HG03442 (cell line): Measurements from ENCODE around the gene ACSL3.
A peak's percentile ranks its signal among the peaks of the same experiment; 100 is the strongest.

ENCODE experiments used
- ATAC-seq: cut with Tn5 transposase; IDR thresholded peaks from one replicate; pipeline ENCODE4 v1.9.1; 2021; ENCODE audit warnings: mild to moderate bottlenecking, moderate library complexity; ENCODE audit not compliant: unreplicated experiment

ACSL3 gene

DNA sequence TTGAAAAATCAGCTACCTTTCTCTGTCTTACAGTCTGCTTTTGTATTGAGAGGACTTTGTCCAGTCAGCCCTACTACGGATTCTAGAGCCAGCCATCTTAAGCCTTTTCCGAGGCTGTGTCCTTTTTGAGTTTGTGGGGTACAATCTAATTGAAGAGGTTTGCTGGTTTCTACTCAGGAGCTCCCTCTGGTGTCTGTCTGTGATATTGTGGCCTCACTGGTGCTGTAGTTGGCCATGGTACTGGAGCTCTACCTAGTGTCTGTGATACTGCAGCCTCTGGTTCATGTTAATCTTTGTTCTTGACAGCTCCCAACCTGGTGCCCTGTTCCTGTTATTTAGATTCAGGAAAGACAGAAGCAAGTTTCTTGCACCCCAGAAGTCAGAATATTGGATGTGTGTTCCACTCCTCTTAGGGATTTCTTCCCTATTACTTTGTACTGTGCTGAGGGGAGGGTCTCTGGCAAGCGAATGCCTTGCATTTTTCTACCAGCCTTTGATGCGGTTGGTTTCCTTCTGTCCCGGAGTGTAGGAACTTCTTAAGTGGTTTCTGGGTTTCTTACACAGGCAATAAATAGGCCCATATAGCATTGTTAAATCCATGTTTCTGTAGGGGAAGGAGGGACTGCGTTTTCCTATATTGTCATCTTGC is 78.5 kb downstream of the ACSL3 start:
- ATAC-seq, result peak; percentile 78

DNA sequence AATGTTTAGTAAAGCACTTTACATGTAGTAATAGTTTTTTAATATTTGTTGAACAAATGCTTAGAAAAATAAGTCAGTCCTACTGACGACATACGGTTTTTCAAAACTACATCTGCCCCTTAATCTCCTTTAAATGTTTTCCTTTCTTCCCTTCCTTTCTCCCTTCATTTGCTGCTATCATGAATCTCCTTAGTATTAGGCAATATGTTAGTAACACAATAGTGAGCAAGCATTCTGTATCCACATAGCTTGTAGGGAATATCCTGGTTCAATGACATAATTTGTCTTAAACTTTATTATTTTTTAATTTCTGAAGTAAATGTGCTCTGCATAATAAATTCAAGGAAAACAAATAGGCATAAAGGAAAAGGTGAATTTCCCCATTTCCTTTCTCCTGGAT is 79.1 kb downstream of the ACSL3 start:
- ATAC-seq, result no peak

DNA sequence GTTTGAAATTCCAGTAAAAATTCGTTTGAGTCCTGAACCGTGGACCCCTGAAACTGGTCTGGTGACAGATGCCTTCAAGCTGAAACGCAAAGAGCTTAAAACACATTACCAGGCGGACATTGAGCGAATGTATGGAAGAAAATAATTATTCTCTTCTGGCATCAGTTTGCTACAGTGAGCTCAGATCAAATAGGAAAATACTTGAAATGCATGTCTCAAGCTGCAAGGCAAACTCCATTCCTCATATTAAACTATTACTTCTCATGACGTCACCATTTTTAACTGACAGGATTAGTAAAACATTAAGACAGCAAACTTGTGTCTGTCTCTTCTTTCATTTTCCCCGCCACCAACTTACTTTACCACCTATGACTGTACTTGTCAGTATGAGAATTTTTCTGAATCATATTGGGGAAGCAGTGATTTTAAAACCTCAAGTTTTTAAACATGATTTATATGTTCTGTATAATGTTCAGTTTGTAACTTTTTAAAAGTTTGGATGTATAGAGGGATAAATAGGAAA is 80.7 kb downstream of the ACSL3 start:
- no peak for ATAC-seq

DNA sequence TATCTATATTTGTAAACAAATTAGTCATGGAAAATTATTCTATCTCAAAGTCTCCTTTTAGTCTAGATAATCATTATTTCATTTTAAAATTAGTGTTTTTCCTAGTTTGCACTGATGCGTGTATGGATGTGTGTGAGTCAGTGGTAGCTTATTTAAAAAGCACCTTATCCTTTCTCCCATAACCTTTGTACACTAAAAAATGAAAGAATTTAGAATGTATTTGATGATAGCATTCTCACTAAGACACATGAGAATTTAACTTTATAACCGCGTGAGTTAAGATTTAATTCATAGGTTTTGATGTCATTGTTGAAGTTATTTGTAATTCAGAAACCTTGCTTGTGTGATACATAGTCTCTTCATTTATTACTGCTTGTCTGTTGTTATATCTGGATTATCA is 81.7 kb downstream of the ACSL3 start:
- no peak for ATAC-seq

DNA sequence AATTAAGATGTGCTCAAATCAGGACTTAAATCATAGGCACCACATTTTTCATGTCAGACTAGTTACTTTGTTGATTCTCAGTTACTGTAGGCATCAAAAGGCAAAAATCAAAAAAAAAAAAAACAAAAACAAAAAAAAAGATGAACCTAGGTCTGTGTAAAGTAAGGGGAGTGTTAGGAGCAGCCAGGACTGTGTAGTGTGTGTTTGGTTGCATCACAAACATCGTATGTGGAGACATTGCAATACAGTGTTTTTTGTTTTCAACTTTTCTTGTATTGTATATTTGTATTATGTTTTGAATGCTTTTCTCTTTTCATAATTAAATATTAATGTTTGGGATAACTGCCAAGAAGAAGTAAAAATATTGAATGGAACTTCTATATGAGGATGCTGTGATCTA is 82.1 kb downstream of the ACSL3 start:
- no peak for ATAC-seq

DNA sequence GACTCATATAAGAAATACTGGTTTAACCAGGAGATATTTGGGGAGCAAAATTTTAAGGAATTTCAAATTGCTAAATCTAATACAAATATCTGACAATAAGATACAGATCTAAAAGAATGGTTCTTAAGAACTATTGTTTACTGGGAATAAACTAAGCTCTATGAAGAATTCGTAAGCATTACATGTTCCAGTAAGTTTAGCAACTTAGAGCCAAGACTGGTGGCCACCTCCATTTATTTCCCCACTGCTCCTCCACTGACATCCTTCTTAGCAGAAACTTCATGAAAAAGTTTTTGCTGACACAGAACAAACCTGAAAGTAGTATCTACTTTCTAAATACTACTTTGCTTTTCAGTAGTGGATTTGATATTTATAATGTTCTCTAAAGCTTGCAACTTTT is 83.0 kb downstream of the ACSL3 start:
- no peak for ATAC-seq

DNA sequence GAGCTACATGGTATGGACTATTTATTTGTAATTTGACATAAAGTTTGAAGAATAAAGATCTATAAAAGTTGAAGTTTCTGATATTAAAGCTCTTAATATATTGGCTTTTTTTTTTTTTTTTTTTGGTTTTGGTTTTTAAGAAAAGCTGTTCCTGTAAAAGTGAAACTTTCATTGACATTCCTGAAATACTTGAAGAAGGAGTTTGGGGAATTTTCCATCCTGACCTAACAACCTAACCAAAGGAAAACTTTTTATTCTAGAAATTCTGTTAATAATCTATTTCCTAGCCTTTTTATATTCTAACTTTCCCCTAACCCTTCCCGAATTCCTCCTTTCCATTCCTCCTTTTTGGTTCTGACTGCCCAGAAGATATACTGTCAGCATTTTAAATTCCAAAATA is 83.7 kb downstream of the ACSL3 start:
- no peak for ATAC-seq

DNA sequence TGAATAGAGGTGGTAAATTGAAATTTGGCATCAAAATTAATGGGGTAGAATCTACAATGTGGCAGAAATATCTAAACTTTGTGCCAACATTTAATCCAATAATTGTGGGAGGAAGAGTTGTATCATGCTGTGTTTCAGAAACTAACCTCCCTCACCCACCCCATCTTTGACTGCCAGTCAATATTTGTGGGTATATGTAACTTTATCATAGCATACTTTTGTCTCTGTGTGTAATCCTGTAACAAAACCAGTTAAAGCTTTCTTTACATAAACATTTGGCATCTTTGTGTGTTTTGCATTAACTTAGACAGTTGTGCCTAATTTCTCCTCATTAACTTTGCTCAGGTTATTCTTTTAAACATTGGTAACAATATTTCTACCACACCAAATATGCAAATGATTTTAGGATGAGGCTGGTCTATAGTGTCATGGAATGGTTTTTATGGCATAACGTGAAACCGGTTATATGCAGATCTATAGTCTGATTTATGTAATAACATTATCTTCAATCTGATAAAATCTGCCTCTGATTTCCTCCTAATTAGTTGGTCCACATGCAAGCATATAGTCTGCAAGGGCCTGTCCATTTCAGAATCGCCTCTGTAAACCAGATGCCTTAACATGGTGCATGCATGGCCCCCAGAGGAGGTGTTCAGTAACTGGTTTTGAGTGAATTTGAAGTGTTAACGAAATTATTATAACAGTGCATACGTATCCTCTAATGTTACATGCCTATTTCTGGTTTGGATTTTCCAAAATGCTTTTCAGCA is 84.3 kb downstream of the ACSL3 start:
- ATAC-seq, result no peak

DNA sequence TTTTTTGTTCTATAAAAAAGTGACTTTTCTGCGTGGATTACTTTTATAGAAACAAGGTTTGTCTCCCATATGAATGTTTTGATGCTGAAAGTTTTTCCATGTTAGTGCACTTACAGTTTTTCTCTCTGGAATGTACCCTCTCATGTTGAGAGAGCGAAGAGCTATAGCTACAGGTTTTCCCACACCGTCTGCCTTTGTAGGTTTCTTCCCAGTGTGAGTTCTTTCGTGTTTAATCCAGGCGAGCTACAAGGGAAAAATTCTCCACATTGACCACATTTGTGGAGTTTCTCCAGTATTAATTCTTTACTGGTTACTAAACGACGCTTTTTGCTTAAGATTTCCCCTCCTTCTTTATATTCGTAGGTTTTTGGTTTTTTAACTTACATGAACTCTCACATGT is 85.1 kb downstream of the ACSL3 start:
- ATAC-seq, result no peak

DNA sequence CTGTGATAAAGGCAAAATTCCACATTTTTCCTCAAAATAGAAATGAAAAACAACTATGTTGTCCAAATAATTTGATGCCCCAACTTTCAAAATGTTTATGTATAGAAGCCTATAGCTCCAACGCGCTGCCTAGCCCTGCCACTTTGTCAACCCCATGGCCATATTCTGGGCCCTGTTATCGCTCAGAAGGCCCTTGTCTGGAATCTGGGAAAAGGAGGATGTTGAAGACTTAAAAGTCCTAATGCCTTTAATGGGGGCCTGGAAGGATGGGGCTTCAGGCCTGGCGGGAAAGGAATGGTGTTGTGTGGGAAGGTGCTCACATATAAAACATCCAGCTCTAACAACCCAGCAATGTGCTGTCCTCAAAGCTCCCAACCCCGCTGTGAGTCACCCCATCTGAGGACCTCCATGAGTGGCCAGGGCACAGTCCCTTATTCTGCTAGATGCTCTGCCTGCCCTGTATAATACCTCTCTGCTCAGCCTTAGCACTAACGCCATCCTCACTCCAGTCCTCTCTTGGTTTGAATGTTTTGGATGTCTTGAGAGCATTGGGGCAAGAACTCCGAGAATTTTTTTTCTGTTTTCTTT is 86.0 kb downstream of the ACSL3 start:
- ATAC-seq, result no peak

DNA sequence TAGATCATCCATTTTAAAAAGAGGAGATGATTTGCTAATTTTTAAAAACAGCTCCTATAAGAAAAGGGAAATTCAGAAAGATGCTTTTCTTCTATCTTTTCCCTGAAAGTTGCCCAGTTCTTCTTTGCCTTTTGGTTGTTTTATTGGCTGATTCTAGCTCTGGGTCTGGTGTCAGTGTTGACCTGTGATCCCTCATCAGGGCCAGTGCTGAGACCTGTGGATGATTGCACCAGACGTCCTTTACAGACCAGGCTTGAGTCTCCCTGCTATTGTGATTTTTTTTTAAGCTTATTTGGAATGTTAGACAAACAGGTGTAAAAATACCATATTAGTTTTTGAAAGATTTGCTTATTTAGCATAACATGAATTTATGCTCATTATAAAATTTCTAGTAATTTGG is 88.2 kb downstream of the ACSL3 start:
- ATAC-seq, result no peak

DNA sequence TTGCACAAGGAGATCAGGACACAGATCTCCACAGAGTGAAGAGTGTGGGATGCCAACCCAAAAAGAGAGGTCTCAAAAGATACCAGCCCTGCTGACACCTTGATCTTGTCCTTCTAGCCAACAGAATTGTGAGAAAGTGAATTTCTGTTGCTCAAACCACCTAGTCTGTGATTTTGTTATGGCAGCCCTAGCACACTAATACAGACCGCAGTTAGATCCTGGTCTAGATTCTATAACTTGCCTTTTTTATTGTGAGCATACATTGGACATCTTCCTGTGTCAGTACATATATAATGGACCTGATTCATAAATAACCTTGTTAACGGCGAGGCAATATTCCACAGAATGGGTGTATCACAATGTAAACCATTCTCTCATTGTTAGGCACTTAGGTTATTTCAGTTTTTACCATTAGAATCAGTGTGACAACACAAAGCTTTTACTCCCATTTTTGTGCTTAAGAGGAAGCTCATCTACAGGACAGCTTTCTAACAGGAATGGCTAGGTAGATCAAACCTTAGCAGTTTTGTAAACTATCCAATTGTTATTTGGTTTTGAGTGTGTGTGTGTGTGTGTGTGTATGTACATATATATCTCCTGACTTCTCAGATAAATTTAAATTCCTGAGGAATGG is 89.0 kb downstream of the ACSL3 start:
- ATAC-seq, result no peak

DNA sequence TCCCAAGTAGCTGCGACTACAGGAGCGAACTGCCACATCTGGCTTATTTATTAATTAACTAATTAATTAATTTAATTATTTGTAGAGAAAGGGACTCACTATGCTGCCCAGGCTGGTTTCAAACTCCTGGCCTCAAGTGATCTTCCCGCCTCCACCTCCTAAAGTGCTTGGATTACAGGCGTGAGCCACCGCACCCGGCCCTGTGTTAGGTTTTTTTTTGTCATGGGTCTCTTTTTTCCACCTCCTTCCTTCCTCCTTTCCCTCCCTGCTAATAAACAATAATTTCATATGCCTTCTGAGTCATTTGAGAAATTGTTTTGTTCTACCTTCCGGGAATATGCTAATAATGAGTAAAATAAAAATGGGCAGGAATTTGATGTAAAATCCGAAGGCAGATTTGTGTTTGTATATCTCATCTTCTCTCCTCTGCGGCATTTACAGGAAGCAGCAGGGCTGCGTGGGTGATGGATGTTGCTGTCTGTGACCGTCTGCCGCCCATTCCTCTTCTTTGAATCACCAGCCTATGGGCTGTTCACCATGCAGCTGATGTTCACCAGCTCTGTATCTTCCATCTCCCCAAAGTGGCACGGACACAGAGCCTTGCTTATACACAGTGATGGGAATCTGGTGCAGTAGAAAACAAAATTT is 89.9 kb downstream of the ACSL3 start:
- no peak for ATAC-seq

DNA sequence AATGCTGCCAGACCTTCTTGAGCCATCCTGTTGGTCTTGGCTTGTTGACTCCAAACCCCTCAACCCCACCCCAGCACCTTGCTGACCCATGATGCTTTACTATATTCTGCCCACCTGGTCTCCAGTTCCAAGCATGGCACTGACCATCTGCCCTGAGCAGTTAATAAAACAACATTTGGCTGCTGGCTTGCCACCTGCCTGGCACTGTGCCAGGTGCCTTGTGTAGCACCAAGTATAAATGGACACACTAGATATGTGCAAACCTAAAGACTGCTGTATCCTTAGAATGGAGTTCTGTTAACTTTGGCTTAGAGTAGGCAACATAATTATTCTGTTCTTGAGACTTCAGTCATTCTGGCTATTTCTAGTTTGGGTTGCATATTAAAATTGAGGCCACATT is 91.4 kb downstream of the ACSL3 start:
- no peak for ATAC-seq

DNA sequence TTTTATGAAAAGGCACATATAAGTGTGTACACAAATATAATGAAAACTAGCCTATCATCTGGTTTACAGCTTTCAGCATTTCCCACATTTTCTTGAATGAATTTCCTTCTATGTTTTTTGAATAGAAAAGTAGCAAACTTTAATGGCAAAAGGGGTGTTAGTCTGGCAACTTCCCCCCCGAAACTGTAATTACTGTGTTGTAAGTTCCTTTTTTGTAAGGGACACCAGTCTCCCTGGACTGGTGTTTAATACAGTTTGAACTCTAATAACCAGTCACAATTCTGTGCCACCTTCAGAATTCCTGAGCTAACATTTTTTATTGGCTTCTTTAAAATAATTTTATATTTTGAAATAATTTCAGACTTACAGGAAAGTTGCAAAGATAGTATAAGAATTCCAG is 94.2 kb downstream of the ACSL3 start:
- ATAC-seq, result no peak

DNA sequence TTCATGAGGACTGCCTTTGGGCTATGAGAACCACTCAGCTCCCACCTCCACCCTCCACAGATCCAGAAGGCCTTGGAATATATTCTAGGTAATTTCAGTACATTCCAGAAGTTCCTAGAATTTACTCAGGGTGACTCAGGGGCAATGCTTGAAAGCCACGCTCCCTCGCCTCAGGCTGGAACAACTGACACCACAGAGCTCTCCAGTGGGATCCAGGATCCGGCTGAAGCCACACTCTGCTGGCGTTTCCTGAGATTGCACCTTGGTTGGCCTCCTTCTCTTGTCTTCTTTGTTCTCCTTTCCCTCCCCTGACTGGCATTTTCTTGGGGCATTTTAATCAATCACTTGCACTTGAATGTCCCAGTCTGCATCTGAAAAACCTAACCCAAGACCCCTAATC is 98.5 kb downstream of the ACSL3 start:
- ATAC-seq, result no peak

DNA sequence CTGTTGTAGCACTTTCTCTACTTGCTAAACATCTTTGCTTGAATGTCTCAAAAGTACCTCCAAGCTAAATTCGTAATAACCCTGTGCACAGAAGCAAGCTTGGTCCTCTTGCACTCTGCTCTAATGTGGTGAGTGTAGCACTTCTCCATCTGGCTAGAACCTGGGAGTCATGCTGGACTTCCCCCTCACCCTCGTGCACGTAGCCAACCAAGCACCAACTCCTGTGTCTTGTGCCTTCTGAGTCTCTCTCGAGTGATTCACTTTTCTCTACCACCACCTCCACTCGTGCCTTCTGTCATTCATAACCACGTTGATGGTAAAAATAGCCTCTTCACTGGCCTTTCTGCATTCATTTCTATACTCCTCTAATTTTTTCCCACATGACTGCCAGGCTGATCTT is 99.3 kb downstream of the ACSL3 start:
- peak; percentile 98 for ATAC-seq

DNA sequence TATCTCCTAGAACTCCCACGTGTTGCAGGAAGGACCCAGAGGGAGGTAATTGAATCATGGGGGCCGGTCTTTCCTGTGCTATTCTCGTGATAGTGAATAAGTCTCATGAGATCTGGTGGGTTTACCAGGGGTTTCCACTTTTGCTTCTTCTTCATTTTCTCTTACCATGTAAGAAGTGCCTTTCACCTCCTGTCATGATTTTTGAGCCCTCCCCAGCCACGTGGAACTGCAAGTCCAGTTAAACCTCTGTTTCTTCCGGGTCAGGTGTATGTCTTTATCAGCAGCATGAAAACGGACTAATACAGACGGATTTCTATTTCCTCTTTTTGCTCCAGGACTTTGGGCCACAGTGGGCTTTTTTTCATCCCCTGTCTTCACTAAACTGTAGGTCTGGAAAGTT is 102.8 kb downstream of the ACSL3 start:
- ATAC-seq, result no peak

DNA sequence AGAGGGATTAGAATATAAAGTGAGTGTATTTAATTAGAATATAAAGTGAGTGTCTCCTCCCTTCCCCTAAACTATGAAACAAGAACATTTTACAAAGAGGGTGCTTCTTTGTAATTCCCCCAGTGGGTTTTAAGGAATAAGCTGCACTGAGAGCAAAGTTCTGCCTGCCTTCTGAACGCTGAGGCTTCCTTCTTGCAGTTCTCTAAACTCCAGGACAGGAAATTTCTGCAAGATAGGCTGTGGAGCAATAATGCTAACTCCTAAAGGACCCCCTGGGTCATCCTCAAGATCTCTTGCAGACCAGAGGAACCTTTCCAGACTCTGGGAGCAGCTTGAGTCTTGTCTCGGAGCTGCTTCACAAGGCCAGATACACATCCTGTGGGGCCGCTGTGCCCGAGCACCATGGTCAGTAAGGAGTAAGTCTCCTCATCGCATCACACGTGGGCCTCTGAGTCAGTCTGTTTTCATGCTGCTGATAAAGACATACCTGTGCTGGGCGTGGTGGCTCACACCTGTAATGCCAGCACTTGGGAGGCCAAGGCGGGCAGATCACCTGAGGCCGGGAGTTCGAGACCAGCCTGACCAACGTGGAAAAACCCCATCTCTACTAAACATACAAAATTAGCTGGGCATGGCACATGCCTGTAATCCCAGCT is 103.7 kb downstream of the ACSL3 start:
- no peak for ATAC-seq

DNA sequence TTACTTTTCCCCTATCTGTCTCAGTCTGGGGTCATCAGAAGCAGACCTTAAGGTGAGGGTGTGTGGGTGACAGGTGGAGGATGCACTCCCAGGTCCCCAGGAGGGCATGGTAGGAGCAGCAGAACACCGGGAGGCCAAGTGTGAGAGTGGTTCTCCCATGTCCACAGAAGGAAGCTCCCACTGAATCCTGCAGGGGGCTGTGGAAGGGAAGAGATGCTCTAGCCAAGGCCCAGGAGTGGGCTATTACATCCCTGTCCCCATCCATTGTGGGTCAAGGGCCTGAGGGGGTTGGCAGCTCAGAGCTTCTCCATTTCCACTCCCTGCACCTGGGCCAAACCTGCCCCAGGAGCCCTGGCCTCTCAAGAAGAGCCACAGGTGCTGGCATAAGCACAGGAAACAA is 104.7 kb downstream of the ACSL3 start:
- no peak for ATAC-seq
